Measurements from ENCODE around the gene BTG4. TPM values are rescaled to one million over a fixed set of nuclear protein-coding genes. Genes with fewer than 3 reads are reported as not detected.

Gene BTG4
- total and polyA plus RNA-seq, 2 of the 8 experiments (the other 6 are each of a cell fraction or from before 2014, with no cell fraction given) = 0.06 TPM; not detected in 1

GRCh38 chr11:111465400-111465799 lies 46.8 kb downstream of the BTG4 start (continued):
- TF ChIP-seq CHD7 (IDR thresholded peaks at IDR 0.05; ENCODE audit: insufficient replicate concordance, low read length) = no peak
- no peak for TF ChIP-seq BRCA1 (IDR thresholded peaks at IDR 0.05; ENCODE audit: low read depth, low read length)
- no peak for TF ChIP-seq RBBP5 (IDR thresholded peaks at IDR 0.05; ENCODE audit: borderline replicate concordance, low read depth, low read length)
- TF ChIP-seq RNF2 (IDR thresholded peaks at IDR 0.05; ENCODE audit: borderline replicate concordance, low read depth, low read length, missing control alignments, poor library complexity, severe bottlenecking) = no peak
- TF ChIP-seq TBP (IDR thresholded peaks at IDR 0.05; ENCODE audit: low read depth, low read length) = no peak
- no peak for TF ChIP-seq ATF3 (IDR thresholded peaks at IDR 0.05; ENCODE audit: insufficient read depth, low read depth, low read length)
- no peak for TF ChIP-seq JUND (IDR thresholded peaks at IDR 0.05; ENCODE audit: low read length)
- no peak for TF ChIP-seq EZH2 (IDR thresholded peaks at IDR 0.05; ENCODE audit: low read depth, low read length, severe bottlenecking)

All from H1 (cell line).